ENCODE measurements around the gene KCNG2. TPM values are rescaled to one million over a fixed set of nuclear protein-coding genes. Genes with fewer than 3 reads are reported as not detected.

KCNG2 gene
- total RNA-seq, 1 experiment from 2014 or later: 8.6 TPM

GRCh38 chr18:79812052-79812451 lies 14.3 kb downstream of the KCNG2 start:
- no peak for DNase-seq (ENCODE audit: low spot score)
- in situ Hi-C loops (cut with HindIII; ENCODE audit: low sequenced_read_pairs): no loop called here

- DNase-seq (ENCODE audit: low spot score): no peak
- in situ Hi-C loops (cut with HindIII; ENCODE audit: low sequenced_read_pairs): no loop called here
Measured at GRCh38 chr18:79814373-79814772, 16.6 kb downstream of the KCNG2 start.

DNA sequence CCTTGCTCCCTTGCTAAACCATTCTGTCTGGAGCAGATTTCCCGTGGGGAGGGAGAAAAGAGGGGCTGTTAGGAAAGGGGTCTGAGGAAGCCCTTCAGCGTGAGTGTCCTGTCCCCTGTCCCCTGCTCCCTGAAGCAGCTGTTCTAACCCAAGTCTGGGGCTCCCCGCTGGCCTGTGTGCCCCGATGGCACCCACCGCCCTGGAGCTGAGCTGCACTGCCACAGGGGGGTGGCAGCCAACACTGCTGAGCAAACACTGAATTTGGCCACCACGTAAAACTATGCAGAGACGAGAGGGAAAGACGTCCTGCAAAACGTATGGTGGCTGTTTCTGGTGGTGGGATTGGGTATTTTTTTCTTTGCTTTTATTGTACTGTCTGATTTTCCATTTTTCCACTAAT lies 17.9 kb downstream of the KCNG2 start:
- in situ Hi-C loops (cut with HindIII; ENCODE audit: low sequenced_read_pairs): no loop called here
- DNase-seq (ENCODE audit: low spot score): no peak

DNA sequence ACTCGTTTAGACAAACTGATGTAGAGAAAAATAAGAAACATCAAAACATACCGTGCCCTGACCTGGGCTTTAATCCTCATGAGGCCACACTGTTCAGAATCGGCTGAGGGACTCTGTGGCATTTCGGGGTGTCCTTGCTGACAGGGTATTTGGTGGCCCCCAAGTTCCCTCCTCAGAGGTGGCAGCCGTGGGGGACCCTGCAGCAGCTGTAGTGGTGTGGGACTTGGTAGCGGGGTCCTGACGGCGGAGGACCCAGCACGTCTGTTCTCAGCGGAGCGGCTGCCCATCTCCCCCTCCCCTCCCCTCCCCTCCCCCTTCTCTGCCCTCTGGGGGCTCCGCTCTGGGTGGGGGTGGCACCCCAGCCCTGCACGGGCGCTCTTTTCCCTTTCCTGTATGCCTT lies 18.4 kb downstream of the KCNG2 start:
- in situ Hi-C loops (cut with HindIII; ENCODE audit: low sequenced_read_pairs): no loop called here
- no peak for DNase-seq (ENCODE audit: low spot score)

DNA sequence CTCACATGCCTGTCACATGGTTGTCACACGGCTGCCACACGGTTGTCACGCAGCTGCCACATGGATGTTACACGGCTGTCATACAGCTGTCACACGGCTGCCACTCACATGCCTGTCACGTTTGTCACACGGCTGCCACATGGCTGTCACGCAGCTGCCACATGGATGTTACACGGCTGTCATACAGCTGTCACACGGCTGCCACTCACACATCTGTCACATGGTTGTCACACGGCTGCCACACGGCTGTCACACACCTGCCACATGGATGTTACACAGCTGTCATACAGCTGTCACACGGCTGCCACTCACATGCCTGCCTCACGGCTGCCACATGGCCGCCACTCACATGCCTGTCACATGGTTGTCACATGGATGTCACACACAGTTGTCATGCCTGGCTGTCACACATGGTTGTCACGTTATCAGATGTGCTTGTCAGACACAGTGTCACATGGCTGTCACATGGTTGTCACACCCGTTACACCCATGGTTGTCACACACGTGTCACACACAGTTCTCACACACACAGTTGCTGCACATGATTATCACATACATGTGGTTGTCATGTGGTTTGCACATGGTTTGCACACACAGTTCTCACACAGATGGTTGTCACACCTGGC lies 19.4 kb downstream of the KCNG2 start:
- DNase-seq (ENCODE audit: low spot score): no peak
- in situ Hi-C loops (cut with HindIII; ENCODE audit: low sequenced_read_pairs): no loop called here

GRCh38 chr18:79817607-79817998 lies 19.9 kb downstream of the KCNG2 start:
- no peak for DNase-seq (ENCODE audit: low spot score)
- in situ Hi-C loops (cut with HindIII; ENCODE audit: low sequenced_read_pairs): no loop called here

- in situ Hi-C loops (cut with HindIII; ENCODE audit: low sequenced_read_pairs): no loop called here
- DNase-seq (ENCODE audit: low spot score): no peak
Measured at GRCh38 chr18:79818036-79818435, 20.3 kb downstream of the KCNG2 start.

GRCh38 chr18:79818631-79819030 lies 20.9 kb downstream of the KCNG2 start:
- no peak for DNase-seq (ENCODE audit: low spot score)
- in situ Hi-C loops (cut with HindIII; ENCODE audit: low sequenced_read_pairs): no loop called here

DNA sequence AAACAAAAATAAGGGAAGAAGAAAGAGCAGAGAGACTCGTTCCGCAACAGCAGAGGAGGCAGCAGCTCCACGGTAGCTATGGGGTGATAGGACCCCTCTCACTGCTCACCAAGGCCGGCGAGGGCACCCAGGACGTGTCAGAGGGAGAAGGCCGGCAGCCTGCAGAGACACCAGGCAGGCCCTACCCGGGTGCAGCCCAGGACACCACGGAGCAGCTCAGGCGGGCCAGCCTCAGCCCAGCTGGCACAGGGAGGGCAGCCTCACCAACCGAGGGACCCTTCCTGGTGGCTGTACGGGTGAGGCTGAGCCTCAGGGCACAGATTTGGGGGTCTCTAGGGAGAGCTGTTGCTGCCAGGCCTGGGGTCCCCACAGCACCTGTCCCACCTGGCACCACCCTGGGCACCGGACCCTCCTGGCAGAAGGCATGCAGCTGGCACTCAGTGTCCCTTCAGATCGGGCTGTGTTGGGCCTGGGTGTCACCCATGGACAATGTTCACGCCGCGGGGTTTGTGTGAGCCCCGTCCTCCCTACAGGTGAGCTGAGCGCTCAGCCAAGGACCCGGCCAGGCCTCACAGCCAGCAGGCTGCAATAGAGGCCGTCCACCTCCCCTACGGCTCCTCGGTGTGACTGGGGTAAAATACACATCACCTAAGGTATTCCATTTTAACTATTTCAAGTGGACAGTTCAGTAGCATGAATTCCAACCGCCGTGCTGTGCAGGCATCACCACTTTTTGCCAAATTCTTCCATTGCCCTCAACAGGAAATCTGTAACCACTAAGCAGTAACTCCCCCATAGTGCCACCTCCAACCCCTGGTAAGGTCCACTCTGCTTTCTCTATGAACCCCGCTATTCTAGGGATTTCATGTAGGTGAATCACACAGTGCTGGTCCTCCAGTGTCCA lies 21.6 kb downstream of the KCNG2 start:
- no peak for DNase-seq (ENCODE audit: low spot score)
- in situ Hi-C loops (cut with HindIII; ENCODE audit: low sequenced_read_pairs): no loop called here

- in situ Hi-C loops (cut with HindIII; ENCODE audit: low sequenced_read_pairs): no loop called here
- no peak for DNase-seq (ENCODE audit: low spot score)
Measured at GRCh38 chr18:79819968-79820351, 22.2 kb downstream of the KCNG2 start.

DNA sequence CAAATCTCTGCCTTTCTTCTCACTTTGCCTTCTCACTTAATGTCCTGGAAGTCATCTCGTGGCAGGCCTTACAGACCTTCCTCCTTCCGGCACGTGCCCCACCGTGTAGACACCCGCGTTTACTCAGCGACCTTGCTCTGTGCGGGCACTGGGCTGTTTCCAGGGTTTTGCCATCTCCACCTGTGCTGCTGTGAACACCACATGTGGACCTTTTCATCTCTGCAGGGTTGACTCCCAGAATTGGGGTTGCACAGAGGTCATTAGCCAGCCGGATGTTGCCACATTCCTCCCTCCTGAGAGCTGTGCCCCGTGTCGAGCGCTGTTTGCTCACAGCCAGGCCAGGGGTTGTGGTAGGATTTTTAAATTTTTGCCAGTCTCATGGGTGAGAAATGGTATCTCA lies 25.4 kb downstream of the KCNG2 start:
- DNase-seq (ENCODE audit: low spot score): no peak
- in situ Hi-C loops (cut with HindIII; ENCODE audit: low sequenced_read_pairs): no loop called here

- in situ Hi-C loops (cut with HindIII; ENCODE audit: low sequenced_read_pairs): no loop called here
- no peak for DNase-seq (ENCODE audit: low spot score)
Measured at GRCh38 chr18:79825913-79826312, 28.2 kb downstream of the KCNG2 start.

DNA sequence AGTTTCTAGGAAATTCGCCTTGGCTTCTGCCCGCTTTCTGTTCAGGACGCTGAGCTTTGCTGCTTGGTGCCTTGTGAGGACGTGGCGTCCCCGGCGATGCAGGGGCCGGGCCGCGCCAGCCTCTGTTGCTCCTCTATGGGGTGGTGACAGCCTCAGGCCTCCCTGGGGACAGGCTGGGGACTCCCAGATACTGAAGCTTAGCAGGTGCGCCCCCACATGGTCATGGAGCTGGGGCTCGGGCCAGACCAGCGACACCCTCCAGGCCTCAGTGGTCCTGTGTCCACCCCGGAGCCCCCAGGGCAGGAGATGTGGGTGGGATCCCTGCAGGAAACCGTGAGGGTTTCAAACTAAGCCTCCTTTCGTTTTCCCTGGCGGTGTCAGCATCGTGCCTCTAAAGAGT lies 29.2 kb downstream of the KCNG2 start:
- in situ Hi-C loops (cut with HindIII; ENCODE audit: low sequenced_read_pairs): no loop called here
- DNase-seq (ENCODE audit: low spot score): no peak

- no peak for DNase-seq (ENCODE audit: low spot score)
Measured at GRCh38 chr18:79828258-79828657, 30.5 kb downstream of the KCNG2 start.

DNA sequence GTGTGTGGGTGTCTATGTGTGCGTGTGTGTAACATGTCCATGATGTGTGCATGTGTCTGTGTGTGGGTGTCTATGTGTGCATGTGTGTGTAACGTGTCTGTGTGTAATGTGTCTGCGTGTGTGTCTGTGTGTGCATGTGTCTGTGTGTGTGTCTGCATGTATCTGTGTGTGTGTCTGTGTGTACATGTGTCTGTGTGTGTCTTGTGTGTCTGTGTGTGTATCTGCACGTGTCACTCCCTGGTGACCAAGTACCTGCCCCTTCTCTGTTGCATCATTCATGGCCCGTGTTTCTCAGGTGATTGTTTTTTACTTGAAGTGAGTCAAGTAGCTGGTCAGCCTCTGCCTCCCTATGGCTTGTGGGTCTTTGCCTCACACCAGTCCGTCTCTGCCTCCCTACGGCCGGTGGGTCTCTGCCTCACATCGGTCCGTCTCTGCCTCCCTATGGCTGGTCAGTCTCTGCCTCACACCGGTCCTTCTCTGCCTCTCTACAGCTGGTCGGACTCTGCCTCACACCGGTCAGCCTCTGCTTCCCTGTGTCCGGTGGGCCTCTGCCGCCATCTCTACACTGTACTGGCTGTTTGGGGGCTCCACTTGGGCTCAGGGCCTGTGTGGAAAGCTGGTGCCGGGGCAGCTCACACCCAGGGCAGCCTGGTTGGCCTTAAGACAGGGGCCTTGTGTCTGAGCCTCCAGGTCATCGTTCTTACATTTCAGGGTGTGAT lies 31.6 kb downstream of the KCNG2 start:
- in situ Hi-C loops (cut with HindIII; ENCODE audit: low sequenced_read_pairs): no loop called here
- DNase-seq (ENCODE audit: low spot score): no peak

More at GRCh38 chr18:79828258-79828657, 30.5 kb downstream of the KCNG2 start:
- in situ Hi-C loops (cut with HindIII; ENCODE audit: low sequenced_read_pairs): no loop called here

GRCh38 chr18:79832169-79832568 lies 34.4 kb downstream of the KCNG2 start:
- in situ Hi-C loops (cut with HindIII; ENCODE audit: low sequenced_read_pairs): no loop called here
- DNase-seq (ENCODE audit: low spot score): no peak

GRCh38 chr18:79834834-79835233 lies 37.1 kb downstream of the KCNG2 start:
- in situ Hi-C loops (cut with HindIII; ENCODE audit: low sequenced_read_pairs): no loop called here
- DNase-seq (ENCODE audit: low spot score): no peak

GRCh38 chr18:79841936-79842335 lies 44.2 kb downstream of the KCNG2 start:
- in situ Hi-C loops (cut with HindIII; ENCODE audit: low sequenced_read_pairs): no loop called here

GRCh38 chr18:79844999-79845563 lies 47.3 kb downstream of the KCNG2 start:
- no peak for DNase-seq (ENCODE audit: low spot score)
- in situ Hi-C loops (cut with HindIII; ENCODE audit: low sequenced_read_pairs): no loop called here

More at GRCh38 chr18:79841936-79842335, 44.2 kb downstream of the KCNG2 start:
- no peak for DNase-seq (ENCODE audit: low spot score)
